Measurements from ENCODE around the gene VGLL4.
"Not testable (repeated sequence)": the region's sequence is repeated elsewhere in the genome, so short reads cannot be mapped to it uniquely, and the experiment has no call there.

VGLL4 gene

DNA sequence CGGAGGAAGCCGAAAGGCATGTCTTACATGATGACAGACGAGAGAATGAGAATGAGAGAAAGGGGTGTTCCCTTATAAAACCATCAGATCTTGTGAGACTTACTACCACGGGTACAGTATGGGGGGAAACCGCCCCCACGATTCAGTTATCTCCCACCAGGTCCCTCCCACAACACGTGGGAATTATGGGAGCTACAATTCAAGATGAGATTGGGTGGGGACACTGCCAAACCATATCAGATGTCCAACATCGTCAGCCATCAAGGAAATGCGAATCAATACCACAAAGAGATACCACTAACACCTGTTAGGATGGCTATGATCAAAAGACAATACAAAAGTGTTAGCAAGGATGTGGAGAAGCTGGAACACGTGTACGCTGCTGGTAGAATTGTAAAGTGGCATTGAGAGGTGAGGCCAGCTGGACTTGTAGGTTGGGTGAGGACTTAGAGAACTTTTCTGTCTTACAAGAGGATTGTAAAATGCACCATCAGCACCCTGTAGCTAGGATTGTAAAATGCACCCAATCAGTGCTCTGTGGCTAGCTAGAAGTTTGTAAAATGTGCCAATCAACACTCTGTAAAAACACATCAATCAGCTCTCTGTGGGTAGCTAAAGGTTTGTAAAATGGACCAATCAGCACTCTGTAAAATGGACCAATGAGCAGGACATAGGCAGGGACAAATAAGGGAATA, 37.5 kb downstream of the VGLL4 start:
- H3K9ac ChIP-seq (ENCODE audit: low read length), result no peak overlapping the region
- no peak overlapping the region for H3K4me3 ChIP-seq (ENCODE audit: low read length)
- H3K36me3 ChIP-seq (ENCODE audit: control insufficient read depth, insufficient read depth, low read length), result peaks cover 1% of the 10 kb centered on the region
- H3K27ac ChIP-seq (ENCODE audit: low read depth, low read length), result no peak overlapping the region
- no peaks in the 10 kb centered on the region for H3K27me3 ChIP-seq (ENCODE audit: control insufficient read depth, insufficient read depth, low read length)
- peaks cover 24% of the 10 kb centered on the region for H3K4me1 ChIP-seq (ENCODE audit: control insufficient read depth, insufficient read depth, low read length)

- H3K36me3 ChIP-seq (ENCODE audit: control insufficient read depth, insufficient read depth, low read length), result peaks cover 6% of the 10 kb centered on the region
- H3K9ac ChIP-seq (ENCODE audit: low read length), result no peak overlapping the region
- H3K27ac ChIP-seq (ENCODE audit: low read depth, low read length), result no peak overlapping the region
- H3K4me3 ChIP-seq (ENCODE audit: low read length), result no peak overlapping the region
- H3K27me3 ChIP-seq (ENCODE audit: control insufficient read depth, insufficient read depth, low read length), result no peaks in the 10 kb centered on the region
- H3K4me1 ChIP-seq (ENCODE audit: control insufficient read depth, insufficient read depth, low read length), result peaks cover 30% of the 10 kb centered on the region
These were observed 38.3 kb downstream of the VGLL4 start for GRCh38 chr3:11605398-11605797.

DNA sequence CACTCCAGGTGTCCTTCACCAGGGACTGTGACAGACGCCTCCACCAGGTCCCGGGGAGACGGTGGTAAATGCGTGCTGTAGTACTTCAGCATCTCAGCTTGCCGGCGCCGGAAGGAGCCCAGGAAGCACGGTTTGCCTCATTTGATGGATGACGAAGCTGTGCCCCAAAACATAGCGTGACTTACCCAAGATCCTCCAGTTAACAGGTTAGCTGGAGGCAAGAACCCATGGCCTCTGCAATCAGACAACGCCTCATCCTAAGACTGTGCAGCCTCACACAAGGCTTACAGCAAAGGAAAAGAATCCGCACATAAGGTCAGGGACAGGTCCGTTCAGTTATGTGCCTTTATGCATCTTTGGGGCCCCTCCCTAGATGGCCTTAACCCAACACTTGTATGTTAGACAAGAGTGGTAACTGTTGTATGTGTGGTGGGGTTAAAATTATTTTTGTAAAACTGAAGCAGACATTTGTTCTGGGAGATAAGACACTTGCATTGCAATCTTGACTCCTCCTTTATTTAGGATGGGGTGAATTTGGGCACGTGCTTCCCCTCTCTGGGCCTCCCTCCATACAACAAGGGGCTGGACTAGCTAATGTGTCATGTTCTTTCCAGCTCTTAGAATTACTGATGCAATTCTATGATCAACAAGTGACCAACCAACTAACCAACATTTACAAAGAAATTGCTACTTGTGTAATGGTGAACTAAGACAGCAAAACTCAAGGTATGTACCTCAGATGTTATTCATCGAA, 39.4 kb downstream of the VGLL4 start:
- Histone ChIP-seq H3K27ac (ENCODE audit: low read depth, low read length) (peak overlapping the region; percentile 85), H3K4me1 (ENCODE audit: control insufficient read depth, insufficient read depth, low read length) (peaks cover 39% of the 10 kb centered on the region)

GRCh38 chr3:11603628-11604027, 40.1 kb downstream of the VGLL4 start:
- no peaks in the 10 kb centered on the region for H3K27me3 ChIP-seq (ENCODE audit: control insufficient read depth, insufficient read depth, low read length)
- peak overlapping the region; percentile 85 for H3K27ac ChIP-seq (ENCODE audit: low read depth, low read length)
- H3K36me3 ChIP-seq (ENCODE audit: control insufficient read depth, insufficient read depth, low read length), result peaks cover 6% of the 10 kb centered on the region
- no peak overlapping the region for H3K9ac ChIP-seq (ENCODE audit: low read length)
- peaks cover 39% of the 10 kb centered on the region for H3K4me1 ChIP-seq (ENCODE audit: control insufficient read depth, insufficient read depth, low read length)
- H3K4me3 ChIP-seq (ENCODE audit: low read length), result no peak overlapping the region

More for the DNA sequence above, 39.4 kb downstream of the VGLL4 start:
- no peaks in the 10 kb centered on the region for H3K27me3 ChIP-seq (ENCODE audit: control insufficient read depth, insufficient read depth, low read length)
- H3K9ac ChIP-seq (ENCODE audit: low read length), result no peak overlapping the region
- H3K4me3 ChIP-seq (ENCODE audit: low read length), result no peak overlapping the region
- peaks cover 6% of the 10 kb centered on the region for H3K36me3 ChIP-seq (ENCODE audit: control insufficient read depth, insufficient read depth, low read length)

GRCh38 chr3:11602886-11603527, 40.7 kb downstream of the VGLL4 start:
- no peaks in the 10 kb centered on the region for H3K27me3 ChIP-seq (ENCODE audit: control insufficient read depth, insufficient read depth, low read length)
- no peak overlapping the region for H3K9ac ChIP-seq (ENCODE audit: low read length)
- H3K4me1 ChIP-seq (ENCODE audit: control insufficient read depth, insufficient read depth, low read length), result peaks cover 37% of the 10 kb centered on the region

GRCh38 chr3:11602239-11602840, 41.4 kb downstream of the VGLL4 start:
- Histone ChIP-seq H3K27me3 (ENCODE audit: control insufficient read depth, insufficient read depth, low read length) (no peaks in the 10 kb centered on the region), H3K4me1 (ENCODE audit: control insufficient read depth, insufficient read depth, low read length) (peaks cover 32% of the 10 kb centered on the region), H3K9ac (ENCODE audit: low read length) (no peak overlapping the region), H3K4me3 (ENCODE audit: low read length) (no peak overlapping the region), H3K36me3 (ENCODE audit: control insufficient read depth, insufficient read depth, low read length) (peaks cover 6% of the 10 kb centered on the region), H3K27ac (ENCODE audit: low read depth, low read length) (peak overlapping the region; percentile 85)

More at GRCh38 chr3:11602886-11603527, 40.7 kb downstream of the VGLL4 start:
- Histone ChIP-seq H3K36me3 (ENCODE audit: control insufficient read depth, insufficient read depth, low read length) (peaks cover 6% of the 10 kb centered on the region), H3K4me3 (ENCODE audit: low read length) (no peak overlapping the region), H3K27ac (ENCODE audit: low read depth, low read length) (peak overlapping the region; percentile 85)

DNA sequence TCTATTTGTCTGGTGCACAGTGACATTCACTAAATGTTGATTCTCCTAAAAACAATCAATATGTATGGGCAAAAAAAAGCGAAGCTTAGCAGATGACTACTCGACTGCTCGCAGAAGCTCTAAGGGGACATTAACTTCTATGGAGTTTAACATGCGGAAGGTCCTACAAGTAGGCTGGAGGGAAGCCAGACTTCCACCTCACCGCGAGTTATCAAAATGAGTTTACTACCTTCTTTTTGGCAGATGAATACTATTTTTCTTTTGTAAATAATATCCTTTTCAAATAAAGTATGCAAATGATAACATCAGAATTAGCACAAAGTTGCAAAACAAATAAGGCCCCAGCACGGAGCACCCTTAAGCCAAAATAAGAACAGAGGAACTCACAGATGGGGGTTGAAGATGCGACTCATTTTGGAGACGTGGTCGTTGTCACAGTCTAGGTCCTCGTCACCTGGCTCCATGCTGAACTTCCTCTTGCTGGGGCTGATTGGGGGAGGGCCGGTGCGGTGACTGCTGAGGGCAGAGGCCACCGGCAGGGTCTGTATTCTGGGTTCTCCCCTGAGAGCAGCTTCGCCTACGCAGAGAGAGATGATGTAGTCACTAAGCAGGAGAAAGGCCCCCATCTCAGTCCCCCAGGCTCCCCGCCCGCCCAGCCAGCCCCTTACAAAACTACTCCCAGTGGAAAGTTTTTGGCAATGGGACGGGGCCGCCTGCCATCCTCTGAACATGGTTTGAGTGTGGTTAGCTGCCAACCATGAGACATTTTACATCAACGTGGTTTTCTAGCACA, 42.1 kb downstream of the VGLL4 start:
- no peaks in the 10 kb centered on the region for H3K27me3 ChIP-seq (ENCODE audit: control insufficient read depth, insufficient read depth, low read length)
- H3K9ac ChIP-seq (ENCODE audit: low read length), result no peak overlapping the region
- H3K4me1 ChIP-seq (ENCODE audit: control insufficient read depth, insufficient read depth, low read length), result peaks cover 32% of the 10 kb centered on the region
- H3K4me3 ChIP-seq (ENCODE audit: low read length), result no peak overlapping the region
- peaks cover 6% of the 10 kb centered on the region for H3K36me3 ChIP-seq (ENCODE audit: control insufficient read depth, insufficient read depth, low read length)
- peak overlapping the region; percentile 40 for H3K27ac ChIP-seq (ENCODE audit: low read depth, low read length)

- no peak overlapping the region for H3K9ac ChIP-seq (ENCODE audit: low read length)
- H3K27me3 ChIP-seq (ENCODE audit: control insufficient read depth, insufficient read depth, low read length), result no peaks in the 10 kb centered on the region
These were observed 43.0 kb downstream of the VGLL4 start for GRCh38 chr3:11600501-11601282.

GRCh38 chr3:11596387-11596786, 47.3 kb downstream of the VGLL4 start:
- Histone ChIP-seq H3K9ac (ENCODE audit: low read length) (no peak overlapping the region), H3K27me3 (ENCODE audit: control insufficient read depth, insufficient read depth, low read length) (no peaks in the 10 kb centered on the region), H3K4me1 (ENCODE audit: control insufficient read depth, insufficient read depth, low read length) (peaks cover 47% of the 10 kb centered on the region), H3K4me3 (ENCODE audit: low read length) (no peak overlapping the region), H3K27ac (ENCODE audit: low read depth, low read length) (no peak overlapping the region), H3K36me3 (ENCODE audit: control insufficient read depth, insufficient read depth, low read length) (peaks cover 6% of the 10 kb centered on the region)

More at GRCh38 chr3:11600501-11601282, 43.0 kb downstream of the VGLL4 start:
- Histone ChIP-seq H3K4me1 (ENCODE audit: control insufficient read depth, insufficient read depth, low read length) (peaks cover 37% of the 10 kb centered on the region), H3K27ac (ENCODE audit: low read depth, low read length) (peak overlapping the region; percentile 40), H3K4me3 (ENCODE audit: low read length) (no peak overlapping the region), H3K36me3 (ENCODE audit: control insufficient read depth, insufficient read depth, low read length) (peaks cover 6% of the 10 kb centered on the region)

- not testable (repeated sequence) for H3K9ac ChIP-seq (ENCODE audit: low read length); H3K27ac ChIP-seq (ENCODE audit: low read depth, low read length); H3K4me3 ChIP-seq (ENCODE audit: low read length); H3K36me3 ChIP-seq (ENCODE audit: control insufficient read depth, insufficient read depth, low read length); H3K27me3 ChIP-seq (ENCODE audit: control insufficient read depth, insufficient read depth, low read length)
- peaks cover 49% of the 10 kb centered on the region for H3K4me1 ChIP-seq (ENCODE audit: control insufficient read depth, insufficient read depth, low read length)
These were observed 48.7 kb downstream of the VGLL4 start for GRCh38 chr3:11595024-11595423.

- Histone ChIP-seq H3K27me3 (ENCODE audit: control insufficient read depth, insufficient read depth, low read length) (no peaks in the 10 kb centered on the region), H3K4me1 (ENCODE audit: control insufficient read depth, insufficient read depth, low read length) (peaks cover 46% of the 10 kb centered on the region), H3K27ac (ENCODE audit: low read depth, low read length) (no peak overlapping the region), H3K36me3 (ENCODE audit: control insufficient read depth, insufficient read depth, low read length) (no peaks in the 10 kb centered on the region), H3K9ac (ENCODE audit: low read length) (no peak overlapping the region), H3K4me3 (ENCODE audit: low read length) (no peak overlapping the region)
These were observed 50.2 kb downstream of the VGLL4 start for GRCh38 chr3:11593318-11594034.
